IMR-90 (cell line): ENCODE data around the gene SH3BGRL. TPM values are rescaled to one million over a fixed set of nuclear protein-coding genes. Genes with fewer than 3 reads are reported as not detected.

Experiments
- ATAC-seq: fragments of 200-7000 bp; cut with Tn5 transposase; 2 replicates; pipeline ENCODE4 v1.9.1; 2020; ENCODE audit warnings: low read depth, mild to moderate bottlenecking, moderate library complexity
- BruUV-seq: library from RNA; stranded (reverse); fragments of 400-500 nt; replicated peaks from 2 replicates; lab custom pipeline; 2021; lab: Mats Ljungman, UMichigan
- CTCF ChIA-PET: fragments of 300-600 bp; formaldehyde crosslinking; extraction: SDS; loops from one replicate; lab custom pipeline; 2021; ENCODE audit warnings: antibody characterized with exemption; lab: Yijun Ruan, JAX
- POLR2A ChIA-PET: fragments of 300-600 bp; sonication (Branson Sonifier 250); formaldehyde crosslinking; loops from one replicate; lab custom pipeline; 2022; ENCODE audit warnings: antibody characterized with exemption; ENCODE audit not compliant: unreplicated experiment; lab: Charles Lee
- DNase-seq: peaks from one replicate; pipeline ENCODE4 v3.0.0; 2013
- H2AFZ ChIP-seq: replicated peaks from 2 replicates; pipeline ENCODE3; 2013; ENCODE audit warnings: low read length, mild to moderate bottlenecking; ENCODE audit not compliant: poor library complexity
- H2AK5ac ChIP-seq: 2 replicates; pipeline ENCODE4 v1.6.1; 2013; ENCODE audit warnings: low read depth, low read length, inconsistent platforms
- H2AK9ac ChIP-seq: replicated peaks from 2 replicates; pipeline ENCODE3; 2013; ENCODE audit warnings: mild to moderate bottlenecking, low read depth, low read length, moderate library complexity; ENCODE audit not compliant: poor library complexity
- H2BK120ac ChIP-seq: 2 replicates; pipeline ENCODE4 v1.6.1; 2013; ENCODE audit warnings: low read depth, low read length, inconsistent platforms
- H2BK15ac ChIP-seq: 3 replicates; pipeline ENCODE4 v1.6.1; 2013; ENCODE audit warnings: low read depth, low read length, inconsistent platforms
- H2BK20ac ChIP-seq: 2 replicates; pipeline ENCODE4 v1.6.1; 2013; ENCODE audit warnings: low read depth, mild to moderate bottlenecking, inconsistent platforms, low read length, moderate library complexity
- H2BK5ac ChIP-seq: 2 replicates; pipeline ENCODE4 v1.6.1; 2013; ENCODE audit warnings: mild to moderate bottlenecking, low read depth, low read length, inconsistent platforms; ENCODE audit not compliant: poor library complexity, severe bottlenecking
- H3K14ac ChIP-seq: replicated peaks from 2 replicates; pipeline ENCODE4 v1.6.1; 2013; ENCODE audit warnings: low read depth, low read length, inconsistent platforms
- H3K18ac ChIP-seq: 2 replicates; pipeline ENCODE4 v1.6.1; 2013; ENCODE audit warnings: low read depth, low read length, control low read depth
- H3K23ac ChIP-seq: 2 replicates; pipeline ENCODE4 v1.6.1; 2013; ENCODE audit warnings: low read depth, low read length, inconsistent platforms
- H3K27ac ChIP-seq: 2 replicates; pipeline ENCODE4 v1.5.1; 2013; ENCODE audit warnings: mild to moderate bottlenecking, control low read depth, low read length; ENCODE audit not compliant: insufficient read depth
- H3K27me3 ChIP-seq: 2 replicates; pipeline ENCODE4 v1.6.1; 2013; ENCODE audit warnings: low read length; ENCODE audit not compliant: control insufficient read depth, insufficient read depth
- H3K36me3 ChIP-seq: 2 replicates; pipeline ENCODE4 v1.6.1; 2013; ENCODE audit warnings: low read length, mixed read lengths; ENCODE audit not compliant: control insufficient read depth, insufficient read depth
- H3K4ac ChIP-seq: 2 replicates; pipeline ENCODE4 v1.6.1; 2013; ENCODE audit warnings: low read depth, low read length, inconsistent platforms
- H3K4me1 ChIP-seq: 2 replicates; pipeline ENCODE4 v1.6.1; 2013; ENCODE audit warnings: low read length, mixed read lengths; ENCODE audit not compliant: control insufficient read depth, insufficient read depth
- H3K4me2 ChIP-seq: 2 replicates; pipeline ENCODE4 v1.6.1; 2013; ENCODE audit warnings: low read depth, mild to moderate bottlenecking, control low read depth, low read length, moderate library complexity
- H3K4me3 ChIP-seq: 2 replicates; pipeline ENCODE4 v1.5.1; 2013; ENCODE audit warnings: low read depth, mild to moderate bottlenecking, control low read depth, low read length, moderate library complexity; ENCODE audit not compliant: insufficient read depth
- H3K56ac ChIP-seq: 2 replicates; pipeline ENCODE4 v1.6.1; 2013; ENCODE audit warnings: low read length, inconsistent platforms; ENCODE audit not compliant: insufficient read depth; ENCODE audit errors: extremely low read depth
- H3K79me1 ChIP-seq, 2 experiments: 2 replicates each; pipeline ENCODE4 v1.6.1; 2013; ENCODE audit warnings: low read length in 2 of 2, inconsistent platforms in 1 of 2, low read depth in 1 of 2
- H3K9ac ChIP-seq: 2 replicates; pipeline ENCODE4 v1.6.1; 2013; ENCODE audit warnings: low read depth, low read length, control low read depth
- H3K9me1 ChIP-seq: 2 replicates; pipeline ENCODE4 v1.6.1; 2013; ENCODE audit warnings: low read length, inconsistent platforms; ENCODE audit not compliant: insufficient read depth
- H3K9me3 ChIP-seq: 2 replicates; pipeline ENCODE4 v1.6.1; 2013; ENCODE audit warnings: low read length; ENCODE audit not compliant: control insufficient read depth, insufficient read depth
- H4K20me1 ChIP-seq: 2 replicates; pipeline ENCODE4 v1.6.1; 2013; ENCODE audit warnings: low read length, inconsistent platforms; ENCODE audit not compliant: insufficient read depth
- H4K5ac ChIP-seq: 2 replicates; pipeline ENCODE4 v1.6.1; 2013; ENCODE audit warnings: mild to moderate bottlenecking, low read depth, low read length, control low read depth
- H4K8ac ChIP-seq, 2 experiments: 2 replicates each; pipeline ENCODE4 v1.6.1; 2013; ENCODE audit warnings: low read depth in 2 of 2, low read length in 2 of 2, control low read depth in 1 of 2, inconsistent platforms in 1 of 2
- H4K91ac ChIP-seq: 2 replicates; pipeline ENCODE4 v1.6.1; 2013; ENCODE audit warnings: low read depth, low read length, inconsistent platforms; ENCODE audit not compliant: insufficient read depth
- BHLHE40 ChIP-seq: fragments of 150-350 bp; IDR thresholded peaks from 2 replicates; pipeline ENCODE4 v1.6.1; 2016; ENCODE audit warnings: mild to moderate bottlenecking, low read depth, low read length
- CEBPB ChIP-seq: IDR thresholded peaks from 2 replicates; pipeline ENCODE4 v1.6.1; 2012; ENCODE audit warnings: low read depth, low read length, improper control_type of control experiment
- CHD1 ChIP-seq: IDR thresholded peaks from 2 replicates; pipeline ENCODE4 v1.6.1; 2012; ENCODE audit warnings: low read depth, low read length, improper control_type of control experiment
- CTCF ChIP-seq: conservative IDR thresholded peaks from 2 replicates; pipeline ENCODE4 v1.5.1; 2012; ENCODE audit warnings: mild to moderate bottlenecking, low read depth, low read length, improper control_type of control experiment
- ELK1 ChIP-seq: fragments of 150-350 bp; IDR thresholded peaks from 2 replicates; pipeline ENCODE4 v1.6.1; 2016; ENCODE audit warnings: low read depth, mild to moderate bottlenecking, low read length, moderate library complexity, borderline replicate concordance
- FOS ChIP-seq: fragments of 150-350 bp; IDR thresholded peaks from 2 replicates; pipeline ENCODE4 v1.6.1; 2016; ENCODE audit warnings: low read depth, low read length
- MAFK ChIP-seq: IDR thresholded peaks from 2 replicates; pipeline ENCODE4 v1.6.1; 2012; ENCODE audit warnings: low read depth, low read length, improper control_type of control experiment
- MAZ ChIP-seq: IDR thresholded peaks from 2 replicates; pipeline ENCODE4 v1.6.1; 2012; ENCODE audit warnings: low read depth, mild to moderate bottlenecking, low read length, improper control_type of control experiment, moderate library complexity, borderline replicate concordance
- MXI1 ChIP-seq: IDR thresholded peaks from 2 replicates; pipeline ENCODE4 v1.6.1; 2012; ENCODE audit warnings: low read depth, mild to moderate bottlenecking, low read length, moderate library complexity, borderline replicate concordance
- NFE2L2 ChIP-seq: fragments of 150-350 bp; IDR thresholded peaks from 2 replicates; pipeline ENCODE4 v1.6.1; 2016; ENCODE audit warnings: low read depth, mild to moderate bottlenecking, low read length
- POLR2A ChIP-seq: IDR thresholded peaks from 2 replicates; pipeline ENCODE4 v1.6.1; 2012; ENCODE audit warnings: mild to moderate bottlenecking, low read depth, low read length
- RAD21 ChIP-seq: IDR thresholded peaks from 2 replicates; pipeline ENCODE4 v1.6.1; 2012; ENCODE audit warnings: low read length, improper control_type of control experiment
- RCOR1 ChIP-seq: IDR thresholded peaks from 2 replicates; pipeline ENCODE4 v1.6.1; 2012; ENCODE audit warnings: mild to moderate bottlenecking, low read length, improper control_type of control experiment; ENCODE audit not compliant: insufficient replicate concordance
- RFX5 ChIP-seq: IDR thresholded peaks from 2 replicates; pipeline ENCODE4 v1.8.0; 2012; ENCODE audit warnings: low read depth, mild to moderate bottlenecking, low read length, moderate library complexity
- SMC3 ChIP-seq: fragments of 150-350 bp; IDR thresholded peaks from 2 replicates; pipeline ENCODE4 v1.6.1; 2016; ENCODE audit warnings: low read depth, mild to moderate bottlenecking, antibody characterized with exemption, low read length, moderate library complexity
- USF2 ChIP-seq: fragments of 150-350 bp; IDR thresholded peaks from 2 replicates; pipeline ENCODE4 v1.6.1; 2017; ENCODE audit warnings: mild to moderate bottlenecking, antibody characterized with exemption, low read length, low read depth
- WGBS, 2 experiments: methylation state at CpG; one replicate each; pipeline versions ENCODE4 v1.1.5 to v1.1.7; 2013; ENCODE audit warnings: missing lambda C conversion rate in 2 of 2; ENCODE audit not compliant: insufficient read length in 1 of 2; ENCODE audit errors: extremely low coverage in 2 of 2; 5-methylcytosine and 5-hydroxymethylcytosine counted together
- dilution Hi-C: fragments of 300-500 bp; cut with HindIII; formaldehyde crosslinking; loops from one replicate; pipeline ENCODE4 v1.14.3; 2018; ENCODE audit warnings: low sequenced_read_pairs; ENCODE audit not compliant: unreplicated experiment
- in situ Hi-C: fragments of 300-500 bp; cut with MboI; formaldehyde crosslinking; loops from 3 replicates; pipeline ENCODE4 v1.14.3; 2019; ENCODE audit warnings: low sequenced_read_pairs, inconsistent platforms, mixed read lengths
- intact Hi-C: fragments of 100-400 bp; cut with micrococcal nuclease; formaldehyde crosslinking; loops from 2 replicates; pipeline ENCODE4 v1.10.0; 2022
- polyA plus RNA-seq, 3 experiments: library from polyadenylated mRNA; depleted of rRNA; stranded (reverse); fragments of >200 nt; gene quantifications; 2 replicates each; pipeline ENCODE4 v1.2.3, GENCODE V29; 2012; ENCODE audit warnings: low replicate concordance in 1 of 3
- total RNA-seq: library from RNA; depleted of rRNA; stranded (reverse); fragments of >200 nt; gene quantifications from 2 replicates; pipeline ENCODE4 v1.2.3, GENCODE V29; 2012

Gene SH3BGRL
- total and polyA plus RNA-seq, 2 of the 4 experiments (the other 2 are of a cell fraction), result 50.7 to 110 TPM

- H4K8ac ChIP-seq, result no peak overlapping the region
- peaks cover 9% of the 10 kb centered on the region for H3K9me3 ChIP-seq
- no peak overlapping the region for H3K23ac ChIP-seq
- H3K9ac ChIP-seq, result no peak overlapping the region
- H3K4ac ChIP-seq, result no peak overlapping the region
- no peaks in the 10 kb centered on the region for H4K20me1 ChIP-seq
- H4K91ac ChIP-seq, result no peak overlapping the region
- 83% methylated on average over 2 of the region's 7 CpGs; no CpG with 5 or more reads in 1 of the 2 experiments for WGBS, 2 experiments
- H3K27ac ChIP-seq, result no peak overlapping the region
- no TSS peak for BruUV-seq
- H2BK5ac ChIP-seq, result no peak overlapping the region
- H3K14ac ChIP-seq, result no peak overlapping the region
- no peak for DNase-seq
- no peak overlapping the region for H4K5ac ChIP-seq
- in situ Hi-C loops (no loop called here), dilution Hi-C loops (no loop called here), intact Hi-C loops (no loop called here)
- no peak overlapping the region for H2BK15ac ChIP-seq
- no peaks in the 10 kb centered on the region for H3K9me1 ChIP-seq
- H2AFZ ChIP-seq, result no peak overlapping the region
- ChIA-PET POLR2A (no interaction called here), CTCF (no interaction called here)
- no peak overlapping the region for H2BK120ac ChIP-seq
- no peak overlapping the region for H3K18ac ChIP-seq
- no peak overlapping the region for H3K4me2 ChIP-seq
- no peak for TF ChIP-seq CTCF
- TF ChIP-seq NFE2L2, result no peak
- no peak for TF ChIP-seq MAFK
- TF ChIP-seq MAZ, result no peak
- no peak for TF ChIP-seq MXI1
- TF ChIP-seq ELK1, result no peak
- no peak for TF ChIP-seq CHD1
- no peak for TF ChIP-seq SMC3
- TF ChIP-seq USF2, result no peak
- no peak for TF ChIP-seq RFX5
- no peak for TF ChIP-seq RCOR1
- TF ChIP-seq FOS, result no peak
- TF ChIP-seq BHLHE40, result no peak
- no peak for TF ChIP-seq RAD21
- TF ChIP-seq POLR2A, result no peak
- no peak for TF ChIP-seq CEBPB
- no peak overlapping the region for H2AK9ac ChIP-seq
- H2BK20ac ChIP-seq, result no peak overlapping the region
- no peak for ATAC-seq
- H3K36me3 ChIP-seq, result peaks cover 1% of the 10 kb centered on the region; the same call in 1 of the 2 replicates
- H3K27me3 ChIP-seq, result no peaks in the 10 kb centered on the region
- H2AK5ac ChIP-seq, result no peak overlapping the region
- no peaks in the 10 kb centered on the region for H3K4me1 ChIP-seq
- H3K79me1 ChIP-seq, result no peaks in the 10 kb centered on the region
- no peak overlapping the region for H3K56ac ChIP-seq
- no peak overlapping the region for H3K4me3 ChIP-seq
These were observed 39.9 kb downstream of the SH3BGRL start for GRCh38 chrX:81241753-81242152.
